WTC11 (cell line): Measurements from ENCODE around the gene CLMP. TPM values are rescaled to one million over a fixed set of nuclear protein-coding genes. Genes with fewer than 3 reads are reported as not detected.
A peak's percentile ranks its signal among the peaks of the same experiment; 100 is the strongest.

ENCODE experiments used
- ATAC-seq: fragments of 200-7000 bp; cut with Tn5 transposase; 2 replicates; pipeline ENCODE4 v1.10.0; 2021; ENCODE audit warnings: mild to moderate bottlenecking, moderate library complexity
- CTCF ChIA-PET: fragments of 300-600 bp; sonication (Branson Sonifier 250); formaldehyde crosslinking; loops from one replicate; lab custom pipeline; 2021; ENCODE audit warnings: antibody characterized with exemption; lab: Charles Lee
- POLR2A ChIA-PET: fragments of 350-600 bp; sonication (Branson Sonifier 250); formaldehyde crosslinking; loops from one replicate; lab custom pipeline; 2021; ENCODE audit warnings: antibody characterized with exemption; lab: Charles Lee
- DNase-seq: peaks from one replicate; pipeline ENCODE4 v3.0.0; 2021; ENCODE audit warnings: low spot score
- H3K27ac Mint-ChIP-seq: 2 replicates; pipeline ENCODE4 v1.8.0; 2021; ENCODE audit warnings: mixed read lengths
- H3K27me3 Mint-ChIP-seq: 2 replicates; pipeline ENCODE4 v1.8.0; 2021; ENCODE audit warnings: low read depth, mild to moderate bottlenecking, moderate library complexity, mixed read lengths
- H3K36me3 Mint-ChIP-seq: 2 replicates; pipeline ENCODE4 v1.8.0; 2021; ENCODE audit warnings: mixed read lengths
- H3K4me1 Mint-ChIP-seq: 2 replicates; pipeline ENCODE4 v1.8.0; 2022; ENCODE audit warnings: mixed read lengths
- H3K4me3 Mint-ChIP-seq: 2 replicates; pipeline ENCODE4 v1.8.0; 2021; ENCODE audit warnings: mild to moderate bottlenecking, moderate library complexity, mixed read lengths
- H3K9me3 Mint-ChIP-seq: 2 replicates; pipeline ENCODE4 v1.8.0; 2021; ENCODE audit warnings: mixed read lengths
- AFF4 ChIP-seq: sonication (generic); formaldehyde crosslinking; IDR thresholded peaks from 2 replicates; pipeline ENCODE4 v1.8.1; 2023; ENCODE audit warnings: mild to moderate bottlenecking, missing genetic modification reagents, borderline replicate concordance
- ATF1 ChIP-seq: sonication (generic); formaldehyde crosslinking; IDR thresholded peaks from 2 replicates; pipeline ENCODE4 v1.8.1; 2023; ENCODE audit warnings: mild to moderate bottlenecking, moderate library complexity, missing genetic modification reagents
- CBFB ChIP-seq: sonication (generic); formaldehyde crosslinking; IDR thresholded peaks from 2 replicates; pipeline ENCODE4 v1.8.1; 2022; ENCODE audit warnings: mild to moderate bottlenecking, low read depth, missing genetic modification reagents
- CDX4 ChIP-seq: fragments of 250-450 bp; sonication (Bioruptor Pico); IDR thresholded peaks from 2 replicates; pipeline ENCODE4 v1.9.0; 2021; ENCODE audit warnings: moderate library complexity, mild to moderate bottlenecking, inconsistent platforms, borderline replicate concordance
- E2F4 ChIP-seq: sonication (generic); formaldehyde crosslinking; IDR thresholded peaks from 2 replicates; pipeline ENCODE4 v1.8.1; 2022; ENCODE audit warnings: low read depth, mild to moderate bottlenecking, moderate library complexity, missing genetic modification reagents, borderline replicate concordance
- E2F5 ChIP-seq: sonication (generic); formaldehyde crosslinking; IDR thresholded peaks from 2 replicates; pipeline ENCODE4 v1.8.1; 2022; ENCODE audit warnings: mild to moderate bottlenecking, moderate library complexity, missing genetic modification reagents
- ETV6 ChIP-seq: sonication (generic); formaldehyde crosslinking; IDR thresholded peaks from 2 replicates; pipeline ENCODE4 v1.8.1; 2022; ENCODE audit warnings: mild to moderate bottlenecking, missing genetic modification reagents
- HMGXB4 ChIP-seq: sonication (generic); formaldehyde crosslinking; IDR thresholded peaks from 2 replicates; pipeline ENCODE4 v1.8.1; 2023; ENCODE audit warnings: mild to moderate bottlenecking, moderate library complexity, missing genetic modification reagents
- IRF2 ChIP-seq: sonication (generic); formaldehyde crosslinking; IDR thresholded peaks from 2 replicates; pipeline ENCODE4 v1.8.0; 2022; ENCODE audit warnings: low read depth, missing genetic modification reagents, borderline replicate concordance
- MLX ChIP-seq: sonication (generic); formaldehyde crosslinking; IDR thresholded peaks from 2 replicates; pipeline ENCODE4 v1.8.1; 2023; ENCODE audit warnings: mild to moderate bottlenecking, missing genetic modification reagents, moderate library complexity
- MXD4 ChIP-seq: fragments of 250-450 bp; sonication (Bioruptor Pico); IDR thresholded peaks from 2 replicates; pipeline ENCODE4 v1.8.0; 2021; ENCODE audit warnings: mild to moderate bottlenecking, moderate library complexity, borderline replicate concordance
- MYBL2 ChIP-seq: sonication (generic); formaldehyde crosslinking; IDR thresholded peaks from 2 replicates; pipeline ENCODE4 v1.8.1; 2023; ENCODE audit warnings: mild to moderate bottlenecking, moderate library complexity, missing genetic modification reagents
- NFATC4 ChIP-seq: fragments of 250-450 bp; sonication (Bioruptor Pico); IDR thresholded peaks from 2 replicates; pipeline ENCODE4 v1.9.0; 2021; ENCODE audit warnings: mild to moderate bottlenecking
- NR3C1 ChIP-seq: sonication (generic); formaldehyde crosslinking; conservative IDR thresholded peaks from 2 replicates; pipeline ENCODE4 v1.8.1; 2023; ENCODE audit warnings: low read depth, mild to moderate bottlenecking, missing genetic modification reagents
- PREB ChIP-seq: sonication (generic); formaldehyde crosslinking; IDR thresholded peaks from 2 replicates; pipeline ENCODE4 v1.8.1; 2022; ENCODE audit warnings: mild to moderate bottlenecking, missing genetic modification reagents, moderate library complexity, borderline replicate concordance
- TEAD1 ChIP-seq: sonication (generic); formaldehyde crosslinking; IDR thresholded peaks from 2 replicates; pipeline ENCODE4 v1.8.0; 2022; ENCODE audit warnings: mild to moderate bottlenecking, missing genetic modification reagents
- ZMAT4 ChIP-seq: fragments of 250-450 bp; sonication (Bioruptor Pico); IDR thresholded peaks from 2 replicates; pipeline ENCODE4 v1.9.0; 2021; ENCODE audit warnings: mild to moderate bottlenecking
- ZNF219 ChIP-seq: sonication (generic); formaldehyde crosslinking; IDR thresholded peaks from 2 replicates; pipeline ENCODE4 v1.8.0; 2023; ENCODE audit warnings: missing genetic modification reagents, mild to moderate bottlenecking, borderline replicate concordance
- ZNF232 ChIP-seq: sonication (generic); formaldehyde crosslinking; IDR thresholded peaks from 2 replicates; pipeline ENCODE4 v1.8.0; 2022; ENCODE audit warnings: mild to moderate bottlenecking, missing genetic modification reagents
- ZNF263 ChIP-seq: sonication (generic); formaldehyde crosslinking; IDR thresholded peaks from 2 replicates; pipeline ENCODE4 v1.8.1; 2022; ENCODE audit warnings: low read depth, mild to moderate bottlenecking, moderate library complexity, missing genetic modification reagents
- ZNF416 ChIP-seq: fragments of 250-450 bp; sonication (Bioruptor Pico); IDR thresholded peaks from 2 replicates; pipeline ENCODE4 v1.9.0; 2021; ENCODE audit warnings: mild to moderate bottlenecking, inconsistent platforms
- ZNF512 ChIP-seq: sonication (generic); formaldehyde crosslinking; IDR thresholded peaks from 2 replicates; pipeline ENCODE4 v1.8.1; 2022; ENCODE audit warnings: missing genetic modification reagents, borderline replicate concordance
- total RNA-seq: library from RNA; stranded (reverse); gene quantifications from 3 replicates; pipeline ENCODE4 v1.2.3, GENCODE V29; 2021

CLMP gene
- total RNA-seq, 1 experiment from 2014 or later, result 20.0 TPM

- no peak for TF ChIP-seq ZMAT4 (CRISPR knock-in tag)
- no peak for TF ChIP-seq HMGXB4 (CRISPR knock-in tag)
- TF ChIP-seq ZNF232 (CRISPR knock-in tag), result no peak
- TF ChIP-seq TEAD1 (CRISPR knock-in tag), result no peak
Measured at GRCh38 chr11:123209591-123209990, 14.5 kb upstream of the CLMP start (continued).

- peak; percentile 52 for DNase-seq
- ATAC-seq, result peak; percentile 85
- CTCF ChIA-PET, result interaction anchor here (1.4 to 1.7 kb wide), 2 partner anchors 28 to 55 kb away, joined by 5 read pairs; no protein-coding TSS in a partner anchor
Measured at GRCh38 chr11:123206791-123207434, 11.9 kb upstream of the CLMP start.

More at GRCh38 chr11:123206791-123207434, 11.9 kb upstream of the CLMP start:
- H3K27ac Mint-ChIP-seq, result no peak overlapping the region
- POLR2A ChIA-PET, result no interaction called here
- TF ChIP-seq MLX (CRISPR knock-in tag) (no peak), CDX4 (no peak), ZNF416 (CRISPR knock-in tag) (no peak), ZNF512 (CRISPR knock-in tag) (no peak), E2F4 (no peak), NFATC4 (no peak), ZNF219 (no peak), E2F5 (no peak), PREB (CRISPR knock-in tag) (no peak), ATF1 (CRISPR knock-in tag) (no peak), CBFB (CRISPR knock-in tag) (no peak), AFF4 (CRISPR knock-in tag) (no peak), MYBL2 (no peak), MXD4 (CRISPR knock-in tag) (no peak), ZNF263 (CRISPR knock-in tag) (no peak), ETV6 (CRISPR knock-in tag) (no peak), NR3C1 (no peak), TEAD1 (CRISPR knock-in tag) (no peak), IRF2 (CRISPR knock-in tag) (no peak)
- peaks cover 41% of the 10 kb centered on the region for H3K4me1 Mint-ChIP-seq
- no peaks in the 10 kb centered on the region for H3K9me3 Mint-ChIP-seq
- no peaks in the 10 kb centered on the region for H3K36me3 Mint-ChIP-seq
- H3K27me3 Mint-ChIP-seq, result peaks cover 5% of the 10 kb centered on the region
- H3K4me3 Mint-ChIP-seq, result no peak overlapping the region
